Measurements from ENCODE around the gene GDPD3.

GRCh38 chr16:30060346-30060745, 53.0 kb downstream of the GDPD3 start:
- no peak for TF ChIP-seq POLR2A (IDR thresholded peaks at IDR 0.05; ENCODE audit: low read depth, low read length)
- TF ChIP-seq POLR2AphosphoS5 (IDR thresholded peaks at IDR 0.05; ENCODE audit: low read depth, low read length), result no peak

Measured in GM12892 (cell line).